ENCODE data around the gene FRG2C. TPM values are rescaled to one million over a fixed set of nuclear protein-coding genes. Genes with fewer than 3 reads are reported as not detected.
"Not testable (repeated sequence)": the region's sequence is repeated elsewhere in the genome, so short reads cannot be mapped to it uniquely, and the experiment has no call there.

Gene FRG2C
- total RNA-seq = not detected

- intact Hi-C loops (cut with DNase I); DNase-seq (ENCODE audit: low spot score): not testable (repeated sequence)
Observed at GRCh38 chr3:75664028-75664427, at the start of gene FRG2C. Gene FRG2C, plus strand, starts transcription at chr3:75664328. Its CDS starts 52 bp downstream, at chr3:75664380.

DNA sequence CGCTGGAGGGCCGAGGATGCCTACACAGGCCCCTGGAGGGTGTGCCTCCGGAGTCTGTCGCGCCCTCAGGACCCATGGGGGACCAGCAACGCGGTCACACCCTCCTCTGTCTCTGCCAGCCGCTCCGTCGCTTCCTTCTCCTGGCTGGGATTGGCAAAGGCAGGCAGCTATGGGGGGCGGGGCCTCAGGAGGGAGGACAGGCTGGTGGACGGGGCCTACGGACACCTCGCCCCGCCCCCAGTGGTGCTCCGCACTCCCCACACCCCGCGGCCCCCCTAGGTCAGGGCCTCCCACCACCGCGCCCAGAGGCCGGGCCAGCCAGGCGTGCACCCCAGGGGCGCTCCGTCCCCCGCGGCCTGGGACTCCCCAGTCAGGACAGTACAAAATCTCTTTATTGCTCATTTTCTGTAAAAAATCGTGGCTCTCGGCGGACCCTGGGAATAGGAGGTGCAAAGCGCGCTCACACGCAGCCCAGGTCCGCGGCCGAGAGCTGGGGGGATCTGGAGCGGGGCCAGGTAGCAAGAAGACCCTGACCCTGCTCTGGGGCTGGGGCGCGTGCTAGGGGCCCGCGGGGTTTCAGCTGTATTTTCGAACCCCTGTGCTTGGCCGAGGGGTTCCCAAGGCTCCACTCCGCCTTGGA, 45.3 kb upstream of the FRG2C start:
- intact Hi-C loops (cut with DNase I) = not testable (repeated sequence)
- DNase-seq (ENCODE audit: low spot score) = peak; percentile 87
- peak; percentile 51 for ATAC-seq

More at GRCh38 chr3:75664028-75664427, at the start of gene FRG2C:
- ATAC-seq = not testable (repeated sequence)

DNA sequence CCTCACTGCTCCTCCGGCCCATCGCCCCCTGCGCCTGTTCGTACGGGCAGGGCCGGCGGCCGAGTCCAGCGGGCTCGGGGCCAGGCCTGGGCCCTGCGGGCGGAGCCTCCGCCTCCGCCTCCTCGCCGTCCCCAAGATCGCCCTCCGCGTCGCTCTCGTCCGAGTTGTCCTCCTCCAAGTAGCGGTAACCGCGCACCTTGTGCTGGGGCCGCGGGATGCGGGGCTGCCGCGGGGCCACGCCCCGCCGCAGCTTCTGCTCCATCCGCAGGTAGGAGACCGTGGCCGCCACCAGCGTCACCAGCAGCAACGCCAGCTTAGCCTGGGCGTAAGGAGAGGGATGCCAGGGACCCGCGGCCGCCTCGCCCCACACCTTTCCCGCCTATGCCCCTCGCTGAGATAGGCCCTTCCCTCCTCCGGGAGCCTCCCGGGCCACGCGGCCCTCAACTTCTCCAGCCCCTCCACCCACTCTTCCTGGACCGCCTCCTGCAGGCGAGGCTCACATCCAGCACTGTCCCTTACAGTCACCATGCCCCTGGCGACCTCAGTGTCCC, 44.6 kb upstream of the FRG2C start:
- DNase-seq (ENCODE audit: low spot score); ATAC-seq; intact Hi-C loops (cut with DNase I): not testable (repeated sequence)

- not testable (repeated sequence) for ATAC-seq
Observed at GRCh38 chr3:75621772-75622171, 42.4 kb upstream of the FRG2C start.

DNA sequence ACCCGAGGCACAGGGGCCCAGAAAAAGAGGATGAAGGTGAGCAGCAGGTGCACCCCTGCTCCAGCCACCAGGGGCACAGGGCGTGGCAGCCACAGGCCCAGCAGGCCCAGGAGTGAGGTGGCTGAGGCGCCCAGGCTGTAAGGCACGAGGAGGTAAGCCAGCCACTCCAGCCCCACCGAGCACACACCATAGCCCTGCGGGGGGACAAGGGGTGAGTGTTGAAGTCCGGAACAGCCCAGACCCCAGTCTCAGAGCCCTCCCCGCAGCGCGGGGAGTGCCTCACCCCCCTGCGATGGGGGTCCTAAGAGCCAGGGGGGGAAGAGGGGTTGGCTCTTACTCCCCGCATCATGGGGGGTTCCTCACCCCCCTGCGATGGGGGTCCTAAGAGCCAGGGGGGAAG, 40.5 kb upstream of the FRG2C start:
- DNase-seq (ENCODE audit: low spot score); intact Hi-C loops (cut with DNase I); ATAC-seq: not testable (repeated sequence)

More at GRCh38 chr3:75621772-75622171, 42.4 kb upstream of the FRG2C start:
- intact Hi-C loops (cut with DNase I); DNase-seq (ENCODE audit: low spot score): not testable (repeated sequence)

DNA sequence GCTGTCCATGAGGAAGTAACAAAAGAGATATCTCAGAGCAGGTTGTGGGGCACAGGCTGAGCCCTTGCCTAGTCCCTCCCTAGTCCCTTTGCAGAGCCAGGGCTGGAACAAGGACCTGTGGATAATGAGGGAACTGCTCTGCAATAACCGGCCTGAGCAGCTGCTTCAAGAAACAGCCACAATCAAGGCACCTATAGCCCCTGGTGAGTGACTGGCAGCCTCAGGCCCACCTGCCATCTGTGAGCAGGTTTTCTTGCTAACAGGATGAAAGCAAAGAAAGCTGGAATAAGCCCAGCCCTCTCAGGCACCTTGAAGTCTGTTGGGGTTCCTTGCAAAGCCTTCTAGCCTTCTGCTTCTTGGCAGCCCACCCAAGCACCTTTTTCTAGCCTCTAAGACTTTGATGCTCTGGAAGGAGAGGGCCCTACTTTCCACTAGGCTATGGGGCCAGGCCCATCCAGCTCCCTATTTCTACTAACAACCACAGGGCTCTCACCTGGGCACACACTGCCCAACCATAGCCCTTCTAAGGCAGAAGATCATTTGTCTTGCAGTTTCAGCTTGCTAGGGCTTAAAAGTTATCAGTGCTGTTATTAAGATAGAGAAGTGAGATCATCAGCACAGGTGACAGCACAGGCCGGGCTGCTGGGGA, 33.1 kb upstream of the FRG2C start:
- DNase-seq (ENCODE audit: low spot score); ATAC-seq; intact Hi-C loops (cut with DNase I): not testable (repeated sequence)

GRCh38 chr3:75631541-75631940, 32.6 kb upstream of the FRG2C start:
- no peak for ATAC-seq
- no peak for DNase-seq (ENCODE audit: low spot score)
- intact Hi-C loops (cut with DNase I) = no loop called here

GRCh38 chr3:75638947-75639346, 25.2 kb upstream of the FRG2C start:
- DNase-seq (ENCODE audit: low spot score); ATAC-seq; intact Hi-C loops (cut with DNase I): not testable (repeated sequence)

GRCh38 chr3:75641107-75641517, 23.0 kb upstream of the FRG2C start:
- intact Hi-C loops (cut with DNase I); ATAC-seq: not testable (repeated sequence)
- peak; percentile 88 for DNase-seq (ENCODE audit: low spot score)

GRCh38 chr3:75643031-75643800, 20.9 kb upstream of the FRG2C start:
- intact Hi-C loops (cut with DNase I); ATAC-seq; DNase-seq (ENCODE audit: low spot score): not testable (repeated sequence)

DNA sequence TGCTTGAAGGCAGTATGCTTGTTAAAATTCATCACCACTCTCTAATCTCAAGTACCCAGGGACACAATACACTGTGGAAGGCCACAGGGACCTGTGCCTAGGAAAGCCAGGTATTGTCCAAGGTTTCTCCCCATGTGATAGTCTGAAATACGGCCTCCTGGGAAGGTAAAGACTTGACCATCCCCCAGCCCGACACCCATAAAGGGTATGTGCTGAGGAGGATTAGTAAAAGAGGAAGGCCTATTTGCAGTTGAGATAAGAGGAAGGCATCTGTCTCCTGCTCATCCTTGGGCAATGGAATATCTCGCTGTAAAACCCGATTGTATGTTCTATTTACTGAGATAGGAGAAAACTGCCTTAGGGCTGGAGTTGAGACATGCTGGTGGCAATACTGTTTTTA, 18.6 kb upstream of the FRG2C start:
- ATAC-seq; DNase-seq (ENCODE audit: low spot score); intact Hi-C loops (cut with DNase I): not testable (repeated sequence)

GRCh38 chr3:75650191-75650590, 13.9 kb upstream of the FRG2C start:
- ATAC-seq = no peak
- no peak for DNase-seq (ENCODE audit: low spot score)
- intact Hi-C loops (cut with DNase I) = no loop called here

GRCh38 chr3:75655101-75655904, 8.8 kb upstream of the FRG2C start:
- ATAC-seq; DNase-seq (ENCODE audit: low spot score); intact Hi-C loops (cut with DNase I): not testable (repeated sequence)

GRCh38 chr3:75655956-75656355, 8.2 kb upstream of the FRG2C start:
- DNase-seq (ENCODE audit: low spot score); ATAC-seq; intact Hi-C loops (cut with DNase I): not testable (repeated sequence)

DNA sequence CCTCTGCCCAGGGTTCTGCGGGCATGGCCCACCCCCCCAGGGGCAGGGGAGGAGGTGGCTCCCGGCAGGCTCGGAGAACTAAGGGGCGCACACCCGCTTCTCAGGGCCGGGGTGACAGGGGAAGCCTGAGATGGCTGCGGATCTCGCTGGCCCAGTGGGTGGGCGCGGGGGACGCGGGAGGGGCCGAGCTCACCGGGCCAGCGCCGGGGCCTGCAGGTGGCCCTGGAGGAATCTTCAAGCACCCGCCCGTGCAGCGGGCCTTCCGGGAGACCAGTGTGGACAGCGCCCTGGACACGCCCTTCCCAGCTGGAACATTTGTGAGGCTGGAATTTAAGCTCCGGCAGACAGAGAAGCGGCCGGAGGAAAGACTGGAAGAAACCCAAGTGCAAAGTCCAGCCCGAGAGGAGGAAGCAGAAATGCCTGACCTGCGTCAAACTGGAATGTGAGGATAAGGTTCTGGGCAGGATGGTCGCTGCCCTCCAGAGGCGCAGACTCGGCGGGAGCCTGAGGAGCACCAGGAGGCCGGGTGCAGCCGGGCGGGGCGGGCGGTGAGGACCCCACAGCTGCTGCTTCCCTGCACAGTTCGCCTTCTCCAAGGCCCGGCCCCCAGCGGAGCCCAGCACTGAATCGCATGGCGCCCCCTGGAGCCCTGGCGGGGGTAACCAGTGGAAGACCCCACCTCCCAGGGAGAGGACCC, 5.6 kb upstream of the FRG2C start:
- intact Hi-C loops (cut with DNase I); DNase-seq (ENCODE audit: low spot score); ATAC-seq: not testable (repeated sequence)

DNA sequence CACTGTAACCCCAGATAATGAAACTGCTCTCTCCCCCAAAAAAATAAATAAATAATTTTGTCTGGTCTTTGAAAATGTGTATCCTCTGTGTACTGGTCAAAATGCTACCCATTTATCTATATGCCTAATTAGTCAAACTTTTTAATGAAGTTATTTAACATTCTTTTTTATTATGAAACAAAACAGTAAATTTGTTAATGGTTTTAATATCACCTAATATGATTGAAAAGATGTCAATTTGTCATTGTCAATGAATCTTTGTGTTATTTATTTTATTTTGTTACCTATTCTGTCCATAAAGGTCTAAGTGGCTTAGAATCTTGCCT, 5.1 kb upstream of the FRG2C start:
- intact Hi-C loops (cut with DNase I); DNase-seq (ENCODE audit: low spot score); ATAC-seq: not testable (repeated sequence)

GRCh38 chr3:75665626-75666025, 1.5 kb downstream of the FRG2C start:
- DNase-seq (ENCODE audit: low spot score); intact Hi-C loops (cut with DNase I); ATAC-seq: not testable (repeated sequence)

Measured in sciatic nerve (tissue), 2 donors.